Measurements from ENCODE around the gene RNF149. TPM values are rescaled to one million over a fixed set of nuclear protein-coding genes. Genes with fewer than 3 reads are reported as not detected.
A peak's percentile ranks its signal among the peaks of the same experiment; 100 is the strongest.

The RNF149 gene
- total RNA-seq, 1 donor from 2014 or later = 47.0 TPM

DNA sequence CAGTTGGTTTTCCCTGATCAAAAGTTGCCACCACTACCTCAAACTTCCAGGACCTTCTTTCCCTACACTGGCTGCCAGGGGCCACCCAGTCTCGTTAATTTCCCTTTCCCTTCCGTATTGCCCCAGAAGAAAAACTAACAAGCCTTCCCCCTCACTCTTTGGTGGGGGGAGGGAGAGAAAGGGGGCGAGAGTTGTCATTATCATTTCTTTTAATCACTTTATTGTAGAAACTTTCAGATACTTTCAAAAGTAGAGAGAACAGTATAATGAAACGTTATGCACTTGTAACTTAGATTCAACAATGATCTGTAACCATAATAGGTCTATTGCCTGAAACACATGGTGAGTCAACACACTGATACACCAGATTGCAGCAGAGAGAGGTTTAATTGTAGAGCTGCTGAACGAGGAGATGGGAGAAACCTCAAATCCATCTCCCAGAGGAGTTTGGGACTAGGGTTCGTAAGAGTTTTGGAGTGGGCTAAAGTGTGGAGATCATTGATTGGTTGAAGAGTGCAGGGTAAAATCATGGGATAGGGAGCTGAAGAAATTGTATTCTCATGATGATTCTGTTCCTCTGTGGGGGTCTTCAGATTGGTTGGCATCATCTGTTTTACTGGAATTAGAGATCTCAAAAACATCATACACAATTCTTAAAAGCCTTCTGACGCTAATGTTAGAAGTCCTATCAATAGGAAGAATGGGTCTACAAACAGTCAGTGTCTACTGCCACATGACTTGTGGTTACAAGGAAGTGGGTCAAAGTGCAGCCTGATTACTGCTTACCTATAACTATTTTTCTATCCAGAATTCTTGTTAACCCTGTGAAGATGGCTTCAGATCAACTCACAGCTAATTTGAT lies 2.6 kb upstream of the RNF149 start:
- peak overlapping the region; percentile 44 for H3K4me3 Mint-ChIP-seq
- H3K27me3 Mint-ChIP-seq = no peaks in the 10 kb centered on the region
- TF ChIP-seq, protein P1, sequence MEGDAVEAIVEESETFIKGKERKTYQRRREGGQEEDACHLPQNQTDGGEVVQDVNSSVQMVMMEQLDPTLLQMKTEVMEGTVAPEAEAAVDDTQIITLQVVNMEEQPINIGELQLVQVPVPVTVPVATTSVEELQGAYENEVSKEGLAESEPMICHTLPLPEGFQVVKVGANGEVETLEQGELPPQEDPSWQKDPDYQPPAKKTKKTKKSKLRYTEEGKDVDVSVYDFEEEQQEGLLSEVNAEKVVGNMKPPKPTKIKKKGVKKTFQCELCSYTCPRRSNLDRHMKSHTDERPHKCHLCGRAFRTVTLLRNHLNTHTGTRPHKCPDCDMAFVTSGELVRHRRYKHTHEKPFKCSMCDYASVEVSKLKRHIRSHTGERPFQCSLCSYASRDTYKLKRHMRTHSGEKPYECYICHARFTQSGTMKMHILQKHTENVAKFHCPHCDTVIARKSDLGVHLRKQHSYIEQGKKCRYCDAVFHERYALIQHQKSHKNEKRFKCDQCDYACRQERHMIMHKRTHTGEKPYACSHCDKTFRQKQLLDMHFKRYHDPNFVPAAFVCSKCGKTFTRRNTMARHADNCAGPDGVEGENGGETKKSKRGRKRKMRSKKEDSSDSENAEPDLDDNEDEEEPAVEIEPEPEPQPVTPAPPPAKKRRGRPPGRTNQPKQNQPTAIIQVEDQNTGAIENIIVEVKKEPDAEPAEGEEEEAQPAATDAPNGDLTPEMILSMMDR (conservative IDR thresholded peaks at IDR 0.05) = no peak
- DNase-seq (ENCODE audit: extremely low spot score, unreplicated experiment) = no peak
- peaks cover 6% of the 10 kb centered on the region for H3K36me3 Mint-ChIP-seq
- H3K4me1 Mint-ChIP-seq (ENCODE audit: unreplicated experiment) = peaks cover 23% of the 10 kb centered on the region
- no peak overlapping the region for H3K27ac Mint-ChIP-seq
- no peaks in the 10 kb centered on the region for H3K9me3 Mint-ChIP-seq

DNA sequence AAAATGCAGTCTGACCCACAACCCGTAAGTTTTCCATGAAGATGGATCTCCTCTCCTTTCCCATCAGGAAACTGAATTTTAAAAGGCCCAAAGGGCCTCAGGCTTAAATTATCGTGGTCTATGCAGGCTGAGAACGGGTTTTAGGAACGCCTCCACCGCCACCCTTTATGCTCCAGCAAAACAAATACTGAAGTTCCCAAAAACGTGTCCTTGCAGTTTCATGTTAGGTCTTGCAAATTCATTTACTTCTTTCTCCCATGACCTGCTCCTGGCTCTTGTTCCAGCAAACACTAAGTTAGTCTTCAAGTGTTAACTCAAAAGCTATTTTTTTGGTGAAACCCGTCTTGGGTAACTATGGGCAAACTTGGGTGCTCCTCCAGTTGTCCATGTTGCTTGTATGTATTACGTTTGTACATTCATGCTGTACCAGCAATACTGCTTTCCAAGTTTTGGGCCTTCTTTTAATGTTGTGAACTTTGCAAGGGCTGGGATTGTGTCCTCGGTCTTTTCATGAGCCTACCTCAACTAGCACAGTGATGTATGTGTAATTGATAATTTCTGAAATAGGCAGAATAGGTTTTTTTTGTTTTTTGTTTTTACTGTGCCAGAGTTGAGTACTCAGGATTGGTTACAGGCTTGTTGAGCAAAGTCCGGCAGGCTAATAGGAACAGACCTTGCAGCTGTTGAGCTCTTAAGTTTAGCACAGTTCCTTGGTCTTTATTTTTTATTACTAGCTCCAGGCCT lies 1.8 kb upstream of the RNF149 start:
- no peak overlapping the region for H3K27ac Mint-ChIP-seq
- no peaks in the 10 kb centered on the region for H3K27me3 Mint-ChIP-seq

DNA sequence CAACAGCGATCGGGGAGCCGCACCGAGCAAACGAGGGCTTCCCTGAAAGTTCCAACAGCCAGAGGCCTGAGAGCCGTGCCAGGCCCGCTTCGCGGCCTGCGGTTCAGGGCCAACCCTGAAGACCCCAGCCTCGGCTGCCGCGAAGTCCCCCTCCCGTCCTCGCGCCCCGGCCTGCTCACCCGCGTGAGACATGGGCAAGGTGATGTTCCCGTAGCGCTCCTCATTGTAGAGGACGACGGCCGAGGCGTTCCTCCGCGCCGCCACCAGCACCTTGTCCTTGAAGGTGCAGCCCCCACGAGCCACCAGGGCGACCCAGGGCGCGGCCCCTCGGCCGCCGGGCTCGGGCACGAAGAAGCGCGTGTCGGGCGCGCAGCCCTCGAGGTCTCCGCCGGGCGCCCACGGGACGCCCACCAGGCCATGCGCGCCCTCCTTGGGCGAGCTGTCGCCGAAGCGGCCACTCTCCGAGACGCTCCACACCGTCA lies 510 bp downstream of the RNF149 start:
- TF ChIP-seq, protein P1 (conservative IDR thresholded peaks at IDR 0.05) = no peak
- Mint-ChIP-seq H3K4me1 (ENCODE audit: unreplicated experiment) (peaks cover 35% of the 10 kb centered on the region), H3K9me3 (no peaks in the 10 kb centered on the region), H3K27ac (peak overlapping the region; percentile 83), H3K4me3 (peak overlapping the region; percentile 89), H3K27me3 (no peaks in the 10 kb centered on the region), H3K36me3 (peaks cover 11% of the 10 kb centered on the region)
- peak; percentile 70 for DNase-seq (ENCODE audit: extremely low spot score, unreplicated experiment)

More for the DNA sequence above, 1.8 kb upstream of the RNF149 start:
- no peak for DNase-seq (ENCODE audit: extremely low spot score, unreplicated experiment)
- Mint-ChIP-seq H3K4me1 (ENCODE audit: unreplicated experiment) (peaks cover 31% of the 10 kb centered on the region), H3K9me3 (no peaks in the 10 kb centered on the region), H3K36me3 (peaks cover 8% of the 10 kb centered on the region), H3K4me3 (peak overlapping the region; percentile 77)
- TF ChIP-seq, protein P1 (conservative IDR thresholded peaks at IDR 0.05) = no peak

DNA sequence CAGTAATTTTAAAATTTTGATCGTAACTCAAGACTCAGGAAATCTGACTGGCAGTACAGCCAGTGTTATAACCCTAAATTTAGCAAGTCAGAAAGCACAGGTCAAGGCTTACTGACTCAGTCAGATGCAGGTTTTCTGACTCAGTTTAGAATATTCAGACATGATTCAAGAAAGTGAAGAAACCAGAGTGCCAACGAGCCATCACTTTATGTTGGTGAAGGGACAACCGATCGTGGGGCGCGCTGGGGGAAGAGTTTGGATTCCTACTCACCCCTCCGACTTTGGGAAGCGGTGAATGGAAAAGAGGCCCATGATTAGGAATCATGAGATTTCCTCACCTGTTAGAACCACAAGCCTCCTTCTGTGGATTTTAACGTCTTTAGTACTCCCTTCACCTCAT lies 998 bp downstream of the RNF149 start:
- Mint-ChIP-seq H3K36me3 (peaks cover 12% of the 10 kb centered on the region), H3K27ac (peak overlapping the region; percentile 83), H3K27me3 (no peaks in the 10 kb centered on the region), H3K9me3 (no peaks in the 10 kb centered on the region), H3K4me3 (peak overlapping the region; percentile 89), H3K4me1 (ENCODE audit: unreplicated experiment) (peaks cover 37% of the 10 kb centered on the region)
- no peak for DNase-seq (ENCODE audit: extremely low spot score, unreplicated experiment)
- TF ChIP-seq, protein P1 (conservative IDR thresholded peaks at IDR 0.05) = no peak

DNA sequence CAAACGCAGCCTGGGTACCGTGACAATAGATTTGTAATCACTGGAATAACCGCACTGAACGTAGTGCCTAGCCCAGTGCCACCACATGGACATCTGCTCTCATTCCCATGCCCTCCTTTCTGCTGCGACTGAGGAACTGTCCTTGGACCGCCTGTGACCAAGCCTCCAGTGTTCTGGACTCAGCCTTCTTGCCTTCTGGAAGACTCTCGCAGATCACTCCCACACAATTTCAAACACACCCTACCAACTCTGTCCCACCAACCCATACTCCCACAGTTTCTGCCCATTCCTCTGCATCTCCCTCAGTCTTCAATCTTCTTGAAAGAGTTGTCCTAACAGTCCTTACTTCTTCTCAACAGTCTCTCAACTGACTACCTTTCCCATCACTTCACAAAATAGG lies 2.1 kb downstream of the RNF149 start:
- Mint-ChIP-seq H3K27ac (peak overlapping the region; percentile 83), H3K36me3 (peaks cover 19% of the 10 kb centered on the region), H3K4me3 (peak overlapping the region; percentile 89), H3K9me3 (no peaks in the 10 kb centered on the region), H3K27me3 (no peaks in the 10 kb centered on the region), H3K4me1 (ENCODE audit: unreplicated experiment) (peaks cover 38% of the 10 kb centered on the region)
- DNase-seq (ENCODE audit: extremely low spot score, unreplicated experiment) = no peak
- TF ChIP-seq, protein P1 (conservative IDR thresholded peaks at IDR 0.05) = no peak
